HG02938 (cell line): Measurements from ENCODE around the gene GFOD1.

ENCODE experiments used
- ATAC-seq: cut with Tn5 transposase; IDR thresholded peaks from one replicate; pipeline ENCODE4 v1.9.1; 2021; ENCODE audit warnings: mild to moderate bottlenecking, moderate library complexity; ENCODE audit not compliant: unreplicated experiment

The GFOD1 gene

DNA sequence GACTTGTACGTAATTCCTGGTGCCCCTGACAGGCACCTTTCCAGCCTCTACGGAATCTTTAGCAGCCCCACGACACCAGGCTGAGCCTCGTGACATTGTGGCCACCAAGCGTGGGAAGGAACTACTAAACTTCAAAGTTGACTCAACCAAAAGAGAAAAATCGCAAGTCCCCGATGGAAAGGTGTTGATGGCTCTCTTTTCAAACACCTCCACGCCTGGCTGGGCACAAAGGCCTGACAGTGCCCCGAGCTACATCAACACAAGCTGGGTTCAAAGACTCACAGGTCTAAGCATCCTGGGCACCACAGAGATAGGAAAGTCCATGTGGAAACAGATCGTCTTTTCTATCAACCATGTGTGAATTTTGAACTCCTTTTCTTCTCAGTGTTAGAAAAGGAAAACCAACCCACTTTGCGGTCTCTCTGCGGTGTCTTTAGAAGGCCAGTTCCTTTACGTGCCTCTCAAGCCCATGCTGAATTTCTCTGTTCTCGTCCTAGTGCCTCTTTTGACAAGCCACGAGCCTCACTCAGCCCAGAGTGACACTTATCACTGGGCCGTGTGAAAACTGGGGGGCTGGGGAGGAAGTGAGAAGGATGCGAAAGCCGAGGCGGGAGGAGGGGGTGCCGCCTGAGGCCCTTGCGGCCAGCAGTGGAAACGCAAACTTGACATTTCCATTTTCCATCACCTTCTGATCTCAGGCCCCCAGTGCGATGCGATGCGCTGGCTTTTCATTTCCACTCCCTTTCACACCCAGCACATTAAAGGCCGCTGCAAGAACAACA is 59.4 kb downstream of the GFOD1 start:
- peak; percentile 67 for ATAC-seq

DNA sequence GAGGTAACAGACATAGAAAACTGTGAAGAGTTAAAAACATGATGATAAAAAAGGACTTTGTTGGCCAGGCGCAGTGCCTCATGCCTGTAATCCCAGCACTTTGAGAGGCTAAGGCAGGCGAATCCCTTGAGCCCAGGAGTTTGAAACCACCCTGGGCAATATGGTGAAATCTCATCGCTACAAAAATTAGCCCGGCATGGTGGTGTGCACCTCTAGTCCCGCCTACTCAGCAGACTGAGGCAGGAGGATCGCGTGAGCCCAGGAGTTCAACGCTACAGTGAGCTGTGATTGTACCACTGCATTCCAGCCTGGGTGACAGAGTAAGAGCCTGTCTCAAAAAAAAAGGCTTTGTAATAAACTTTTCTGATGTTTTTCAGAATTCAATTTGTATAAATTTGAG is 60.1 kb downstream of the GFOD1 start:
- ATAC-seq, result no peak

DNA sequence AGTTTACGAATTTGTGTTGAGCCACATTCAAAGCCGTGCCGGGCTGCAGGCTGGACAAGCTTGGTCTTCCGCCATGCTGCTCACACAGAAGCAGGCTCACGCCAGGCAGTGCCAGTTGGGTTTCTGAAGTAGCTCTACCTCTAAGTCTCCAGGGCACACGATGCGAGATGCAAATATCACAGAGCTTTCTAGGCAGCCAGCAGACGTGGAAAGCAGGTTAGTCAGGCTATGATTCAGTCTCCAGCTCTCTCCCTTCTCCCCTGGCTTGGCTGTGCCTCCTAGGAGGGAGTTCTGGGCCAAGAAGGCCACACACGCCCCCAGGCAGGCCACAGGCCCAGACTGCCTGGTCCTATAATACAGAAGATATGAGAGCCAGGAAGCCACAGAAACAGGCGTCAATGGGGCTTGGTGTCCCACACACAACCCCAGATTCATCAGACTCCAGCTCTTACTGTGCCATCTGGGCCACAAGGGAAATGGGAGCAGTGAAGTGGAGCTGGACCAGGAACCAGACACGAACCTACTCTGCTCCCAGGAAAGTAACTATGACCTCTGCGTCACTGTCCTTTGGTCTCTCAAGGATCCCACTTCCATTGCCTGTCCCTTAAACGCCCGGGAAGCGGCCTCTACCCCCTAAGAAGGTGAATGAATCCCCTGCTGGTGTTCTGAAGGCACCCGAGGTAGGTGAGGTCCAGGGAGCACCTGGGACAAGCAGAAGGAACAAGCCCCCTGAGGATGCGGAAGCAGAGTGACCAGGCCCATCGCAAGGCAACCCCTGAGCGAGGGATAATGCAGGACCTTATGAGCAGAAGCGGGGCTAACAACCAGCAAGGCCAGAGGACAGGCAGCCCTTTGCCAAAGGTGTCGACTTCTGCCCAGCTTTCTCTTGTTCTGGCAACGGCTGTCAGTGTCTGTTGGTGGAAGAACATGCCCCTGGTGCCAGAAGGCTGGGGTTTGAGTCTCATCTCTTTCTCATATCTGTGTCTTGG is 61.2 kb downstream of the GFOD1 start:
- ATAC-seq, result no peak

DNA sequence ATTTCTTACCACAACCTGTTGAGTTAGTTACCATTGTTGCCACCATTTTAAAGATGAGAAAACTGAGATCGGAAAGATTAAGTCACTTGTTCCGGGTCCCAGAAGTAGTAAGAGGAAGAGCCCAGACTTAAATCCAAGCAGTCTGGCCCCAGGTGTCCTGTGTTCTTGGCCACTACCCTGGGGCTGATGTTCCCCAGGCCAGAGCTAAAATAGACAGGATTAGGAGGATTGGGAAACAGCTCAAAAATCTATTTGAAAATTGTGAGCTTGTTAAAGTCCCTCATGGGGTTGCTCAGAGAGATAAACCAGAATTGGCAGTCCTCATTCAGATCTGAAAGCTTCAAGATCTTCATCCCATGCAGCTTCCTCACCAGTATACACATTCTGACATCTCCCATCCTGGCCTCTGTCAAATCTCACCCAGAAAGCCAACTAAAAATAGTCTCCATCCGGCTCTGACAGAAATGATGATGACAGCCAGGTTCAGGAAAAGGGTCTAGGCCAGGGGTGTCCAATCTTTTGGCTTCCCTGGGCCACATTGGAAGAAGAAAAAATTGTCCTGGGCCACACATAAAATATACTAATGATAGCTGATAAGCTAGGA is 62.0 kb downstream of the GFOD1 start:
- ATAC-seq, result no peak

DNA sequence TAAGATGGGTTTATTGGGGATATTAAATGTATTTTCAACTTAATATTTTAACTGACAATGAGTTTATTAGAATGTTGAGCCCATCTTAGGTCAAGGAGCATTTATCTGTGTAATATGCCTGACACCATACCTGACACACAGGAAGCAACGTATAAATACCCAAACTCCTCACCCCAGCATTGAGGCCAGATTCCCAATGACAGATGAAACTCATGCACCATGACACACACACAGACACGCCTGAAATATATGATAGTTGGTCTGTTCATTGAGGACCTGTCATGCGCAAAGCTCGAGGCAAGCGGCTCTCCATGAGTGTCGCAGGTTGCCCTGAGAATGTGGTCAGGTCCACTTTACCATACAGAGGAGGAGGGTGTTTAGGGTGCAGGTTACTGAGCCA is 64.1 kb downstream of the GFOD1 start:
- no peak for ATAC-seq

DNA sequence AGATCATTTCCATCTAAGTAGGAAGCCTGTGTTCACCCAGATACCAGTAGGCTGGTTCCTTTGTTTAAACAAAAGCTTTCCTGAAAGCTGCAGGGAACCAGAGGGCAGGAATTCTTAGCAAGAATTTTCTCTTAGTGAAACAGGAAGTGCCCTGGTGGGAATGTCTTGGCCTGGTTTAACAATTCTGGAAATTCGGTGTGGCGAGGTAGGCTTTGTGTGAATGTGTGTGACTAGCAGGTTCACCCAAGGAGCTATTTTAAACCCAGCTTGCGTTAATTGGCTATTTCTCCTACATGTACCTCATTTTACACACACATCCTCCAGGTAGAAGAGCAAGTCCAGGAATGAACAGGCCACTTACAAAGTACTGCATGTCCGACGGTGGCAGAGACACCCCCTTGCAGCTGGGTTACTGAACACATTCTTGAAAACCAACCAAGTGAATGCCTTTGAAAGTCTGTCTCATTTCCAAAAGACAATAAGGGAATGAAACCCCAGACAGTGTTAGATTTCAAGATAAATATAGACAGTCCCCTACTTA is 64.6 kb downstream of the GFOD1 start:
- ATAC-seq, result no peak

DNA sequence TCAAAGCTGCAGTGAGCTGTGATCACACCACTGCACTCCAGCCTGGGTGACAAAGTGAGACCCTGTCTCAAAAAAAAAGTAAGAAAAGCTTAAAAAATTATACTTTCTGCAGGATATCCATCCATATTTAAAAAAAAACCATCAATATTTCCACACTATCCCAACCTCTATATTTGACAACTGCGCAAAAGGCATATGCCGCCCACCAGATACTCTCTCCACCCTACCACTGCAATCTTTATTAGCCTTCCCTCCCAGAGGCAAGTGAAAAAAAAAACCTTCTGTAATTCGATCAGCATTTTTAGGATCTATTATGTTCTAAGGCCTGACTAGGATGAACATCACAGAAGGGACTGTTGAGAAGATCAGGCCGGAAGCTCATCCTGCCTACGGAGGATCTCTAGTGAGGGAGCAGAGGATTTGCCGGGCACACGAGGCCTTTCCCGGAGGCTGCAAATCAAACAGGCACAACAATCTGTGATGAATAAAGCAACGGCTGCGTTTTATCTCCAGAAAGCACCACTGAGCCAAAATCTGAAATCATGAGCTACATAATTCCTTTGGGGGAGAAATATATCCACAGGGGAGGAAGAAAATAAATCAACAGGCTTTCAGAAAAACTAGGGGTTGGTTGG is 65.9 kb downstream of the GFOD1 start:
- ATAC-seq, result no peak

DNA sequence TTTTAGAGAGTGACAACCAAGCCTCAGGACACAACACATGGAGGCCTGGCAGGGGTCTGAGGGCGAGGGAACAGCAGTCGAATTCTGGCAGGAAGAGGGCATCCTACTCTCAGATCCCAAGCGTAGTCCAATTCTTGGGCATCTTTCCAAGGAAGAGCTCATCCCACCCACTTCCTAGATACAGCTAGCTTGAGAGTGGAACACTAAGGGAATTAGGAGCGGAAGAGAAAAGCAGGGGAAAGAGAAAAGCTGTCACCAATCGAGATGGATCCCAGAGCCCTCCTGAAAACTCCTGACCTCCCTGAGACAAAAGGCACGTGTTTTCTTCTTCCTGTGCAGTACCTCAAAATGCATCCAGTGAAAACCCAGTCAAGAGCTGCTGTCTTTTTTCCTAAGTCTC is 67.1 kb downstream of the GFOD1 start:
- no peak for ATAC-seq

DNA sequence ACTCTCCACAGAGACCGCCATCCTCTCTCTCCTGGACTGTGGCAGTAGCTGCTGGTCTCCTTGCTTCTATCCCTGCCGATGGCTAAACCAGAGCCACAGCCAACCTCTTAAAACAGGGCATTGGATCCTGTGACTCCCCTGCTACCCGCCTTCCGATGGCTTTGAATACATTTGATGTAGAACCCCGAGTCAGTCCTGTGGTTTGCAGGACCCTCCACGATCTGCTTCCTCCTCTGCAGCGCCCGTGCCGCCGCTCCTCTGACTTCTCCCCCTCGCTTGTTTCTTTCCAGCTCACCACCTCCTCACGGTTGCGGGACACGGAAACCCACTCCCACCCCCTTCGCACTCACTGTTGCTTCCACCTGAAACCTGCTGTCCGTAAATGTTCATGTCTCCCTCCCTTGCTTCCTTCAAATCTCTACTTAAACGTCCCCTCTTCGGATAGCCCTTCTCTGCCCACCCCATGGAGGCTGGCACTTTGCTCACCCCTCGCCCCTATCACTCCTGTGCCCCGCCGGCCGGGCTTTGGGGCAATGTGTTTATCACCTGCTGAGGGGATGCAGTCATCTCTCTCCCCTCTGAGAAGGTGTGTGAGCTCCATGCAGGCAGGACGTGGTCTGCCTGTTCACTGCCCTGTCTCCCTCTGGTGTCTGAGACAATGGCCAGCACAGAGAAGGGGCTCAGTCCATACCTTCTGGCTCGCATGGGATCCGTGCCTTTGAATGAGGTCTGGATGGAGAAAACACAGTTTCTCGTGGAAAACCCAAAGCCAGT is 67.8 kb downstream of the GFOD1 start:
- ATAC-seq, result no peak

DNA sequence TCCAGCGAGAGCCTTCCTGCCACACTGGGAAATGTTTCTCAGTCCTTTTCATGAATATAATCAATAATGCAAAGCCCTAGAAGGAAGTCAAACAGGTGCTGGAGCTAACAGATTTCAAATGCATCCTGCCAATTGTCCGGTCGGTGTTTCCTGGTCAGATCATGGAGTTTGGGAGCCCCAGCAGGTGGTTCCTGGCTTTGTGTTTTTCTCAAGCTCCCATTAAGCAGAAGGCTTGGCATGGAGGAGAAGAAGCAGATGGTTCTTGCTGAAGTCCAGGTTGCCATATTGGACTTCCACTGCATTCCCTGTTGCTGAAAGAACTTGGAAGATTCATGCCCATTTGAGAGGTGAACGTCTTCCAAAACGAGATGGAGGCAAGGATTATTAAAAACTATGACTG is 68.6 kb downstream of the GFOD1 start:
- no peak for ATAC-seq

DNA sequence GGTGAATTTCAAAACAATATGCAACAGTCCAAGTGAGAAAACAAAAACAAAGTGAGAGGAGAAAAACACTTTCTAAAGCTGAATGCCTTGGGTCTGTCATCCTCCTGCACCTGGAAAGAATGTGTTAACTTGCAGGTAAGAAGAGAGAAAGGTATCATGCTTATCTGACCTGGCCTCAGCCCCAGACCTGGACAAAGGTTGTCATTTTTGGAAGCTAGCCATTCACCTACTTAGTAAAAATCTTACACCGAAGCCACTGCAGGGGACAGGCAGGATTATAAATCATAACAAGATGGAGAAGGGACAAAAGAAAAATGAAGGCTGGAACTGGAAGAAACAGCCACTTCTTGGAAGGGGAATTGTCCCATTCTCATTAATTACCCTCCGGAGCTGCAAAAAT is 69.4 kb downstream of the GFOD1 start:
- no peak for ATAC-seq

DNA sequence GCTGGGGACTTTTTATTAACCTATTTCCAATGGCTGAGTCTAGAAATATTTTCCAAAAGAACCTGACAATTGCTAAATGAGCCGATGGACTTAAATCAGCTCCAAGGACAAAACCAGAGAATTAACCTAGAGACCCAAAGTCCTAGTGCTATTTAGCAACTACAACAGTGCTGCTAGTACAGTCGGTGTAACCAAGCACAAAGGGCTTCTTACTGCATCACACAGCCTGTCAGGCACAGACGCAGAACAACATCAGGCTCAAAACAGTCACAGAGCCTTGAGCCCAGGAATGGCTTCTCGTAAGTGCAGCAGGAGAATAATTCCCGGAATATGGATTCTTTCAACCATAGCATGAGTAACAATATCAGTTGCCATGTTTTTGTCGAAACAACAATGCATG is 70.0 kb downstream of the GFOD1 start:
- ATAC-seq, result no peak

DNA sequence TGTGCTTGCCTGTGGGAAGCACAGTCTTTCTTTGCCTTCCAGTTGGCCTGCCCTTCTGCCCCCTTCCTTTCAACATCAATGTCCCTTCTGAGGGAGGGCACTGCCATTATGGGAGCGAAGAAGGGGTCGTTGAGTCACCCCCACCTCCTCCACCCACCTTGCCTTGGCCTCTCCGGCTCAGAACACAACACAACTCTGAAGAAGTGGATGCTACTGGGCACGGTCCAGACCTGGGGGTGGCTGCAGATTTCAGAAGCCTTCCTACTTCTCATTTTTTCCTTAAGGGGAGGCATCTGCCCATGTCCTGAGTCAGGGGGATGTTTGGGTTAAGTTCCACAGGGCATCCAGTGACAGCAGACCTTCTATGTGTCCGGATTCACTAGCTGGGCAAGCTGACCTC is 72.1 kb downstream of the GFOD1 start:
- ATAC-seq, result no peak

DNA sequence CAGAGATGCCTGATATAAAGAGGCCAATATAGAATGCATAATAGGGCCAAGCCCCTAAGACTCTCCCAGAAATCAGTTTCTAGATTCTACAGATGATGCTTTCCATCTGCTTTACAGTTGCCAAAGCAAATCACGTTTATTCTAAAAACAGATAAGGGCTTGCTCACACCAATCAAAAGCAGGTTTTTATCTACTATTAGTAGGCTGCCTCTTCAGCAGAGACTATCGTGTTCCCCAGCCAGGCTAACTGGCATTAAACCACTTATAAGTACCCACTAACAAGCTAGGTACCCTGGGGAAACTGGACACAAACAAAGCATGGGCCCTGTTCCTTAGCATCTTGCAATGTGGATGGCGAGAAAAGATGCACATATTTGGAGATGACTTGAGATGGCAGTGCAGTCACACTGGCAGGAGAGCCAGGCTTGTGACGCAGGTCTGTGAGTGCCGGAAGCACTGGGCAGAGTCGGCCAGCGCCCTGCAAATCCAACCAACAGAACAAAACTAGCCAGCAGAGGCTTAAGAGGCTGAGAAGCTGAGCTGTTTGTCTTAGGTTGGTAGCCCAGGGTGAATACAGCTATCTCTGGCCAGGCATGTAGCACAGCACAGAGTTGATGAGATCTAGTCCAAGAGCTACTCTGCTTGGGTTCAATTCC is 73.4 kb downstream of the GFOD1 start:
- no peak for ATAC-seq

DNA sequence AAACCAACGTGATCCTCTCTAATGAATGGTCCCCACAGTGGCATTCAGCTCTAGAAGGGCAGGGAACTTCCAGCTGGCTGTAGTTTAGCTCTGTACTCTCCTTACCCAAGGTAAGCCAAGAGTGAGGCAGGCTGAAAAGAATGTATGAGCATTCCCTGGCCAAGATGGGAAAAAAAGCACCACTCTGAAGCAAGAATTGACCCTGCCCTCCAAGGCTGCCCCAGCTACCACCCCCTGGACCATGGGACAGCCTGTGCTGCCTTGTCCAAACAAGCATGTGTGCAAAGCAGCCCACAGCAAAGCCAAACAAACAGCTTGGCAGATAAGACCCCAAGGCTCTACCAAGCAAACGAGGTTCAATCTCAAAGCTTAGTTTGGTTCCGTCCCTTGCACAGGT is 73.9 kb downstream of the GFOD1 start:
- ATAC-seq, result no peak

DNA sequence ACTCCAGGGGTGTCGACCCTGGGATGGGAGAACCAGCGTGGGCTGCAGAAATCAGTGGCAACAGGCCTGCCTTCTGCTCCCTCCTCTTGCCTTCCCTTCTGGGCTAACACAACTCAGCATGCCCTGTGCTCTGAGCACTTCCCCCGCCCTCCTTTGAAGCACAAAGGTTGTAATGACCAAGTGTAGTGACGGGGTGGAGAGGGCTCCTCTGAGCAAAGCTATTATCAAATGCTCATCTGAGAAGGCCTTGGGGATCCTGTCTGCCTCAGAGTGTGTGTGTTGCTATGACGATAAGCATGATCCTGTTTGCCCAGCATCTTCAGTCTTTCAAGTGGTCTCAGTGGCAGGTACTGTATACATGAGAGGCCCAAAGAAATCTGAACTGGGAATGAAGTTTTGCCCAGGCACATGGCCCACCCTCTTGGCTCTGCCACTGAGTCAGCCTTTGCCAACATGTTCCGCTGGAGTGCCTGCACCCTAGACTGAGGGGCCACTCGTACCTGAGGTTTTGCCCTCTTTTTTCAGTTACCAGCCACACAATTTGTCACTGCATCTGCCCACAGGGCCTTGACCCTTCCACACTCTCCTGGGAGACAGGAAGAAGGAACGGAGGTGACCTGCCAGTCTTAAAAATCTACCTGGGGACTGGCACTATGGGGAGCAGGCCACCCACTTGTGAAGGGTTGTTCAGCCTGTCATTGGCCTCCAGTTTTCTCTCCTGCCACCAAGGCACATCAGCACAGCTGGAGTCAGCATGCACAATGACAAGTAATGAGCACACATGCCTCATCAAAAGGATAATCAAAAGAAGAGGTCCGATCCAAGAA is 74.5 kb downstream of the GFOD1 start:
- ATAC-seq, result no peak

DNA sequence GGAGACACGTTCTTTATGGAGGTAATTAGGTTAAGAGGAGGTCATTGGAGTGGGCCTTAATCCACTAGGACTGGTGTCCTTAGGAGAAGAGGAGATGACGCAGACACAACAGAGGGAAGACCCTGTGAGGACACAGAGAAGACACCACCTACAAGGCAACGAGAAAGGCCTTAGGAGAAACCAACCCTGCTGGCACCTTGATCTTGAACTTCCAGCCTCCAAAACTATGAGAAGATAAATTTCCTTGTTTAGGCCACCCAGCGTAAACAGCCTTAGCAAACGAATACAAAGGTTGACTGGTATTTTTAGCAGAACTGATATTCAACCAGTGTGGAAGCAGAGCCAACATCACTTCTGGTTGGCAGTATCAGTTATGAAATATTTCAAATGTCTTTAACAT is 75.2 kb downstream of the GFOD1 start:
- no peak for ATAC-seq

DNA sequence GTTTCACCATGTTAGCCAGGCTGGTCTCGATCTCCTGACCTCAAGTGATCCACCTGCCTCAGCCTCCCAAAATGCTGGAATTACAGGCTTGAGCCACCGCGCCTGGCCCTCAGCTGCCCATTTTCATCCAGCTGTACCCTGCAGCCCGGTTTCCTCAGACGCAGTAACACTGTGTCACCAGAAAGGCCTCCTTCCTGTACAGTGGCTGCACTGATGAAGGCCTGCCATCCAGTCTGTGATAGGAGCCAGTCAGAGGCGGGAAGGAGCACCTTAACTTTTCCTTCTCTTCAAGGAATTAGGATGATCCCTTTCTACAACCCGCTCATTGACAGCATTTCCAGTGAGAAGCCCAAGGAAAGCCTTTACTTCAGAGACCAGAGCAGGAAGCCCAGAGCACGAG is 75.9 kb downstream of the GFOD1 start:
- ATAC-seq, result no peak

DNA sequence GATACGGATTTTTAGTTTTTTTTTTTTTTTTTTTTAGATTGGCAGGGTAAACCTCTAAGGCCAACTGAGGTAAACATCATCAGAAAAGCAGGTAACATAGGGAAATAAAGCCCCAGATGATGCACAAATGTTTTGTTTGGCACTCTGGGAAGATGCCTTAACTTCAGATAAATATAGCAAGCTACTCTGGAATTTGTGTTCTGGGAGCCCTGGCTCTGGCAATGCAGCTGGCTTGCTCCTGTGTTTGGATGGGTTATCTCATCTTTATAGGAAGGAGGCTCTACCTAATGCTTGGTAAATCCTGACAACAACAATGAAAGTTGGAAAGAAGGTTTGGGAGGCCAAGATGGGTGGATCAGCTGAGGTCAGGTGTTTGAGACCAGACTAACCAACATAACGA is 77.4 kb downstream of the GFOD1 start:
- ATAC-seq, result no peak
